Stomach smooth muscle (tissue), 2 donors: Measurements from ENCODE around the gene PPP1R3D.
"Not testable (repeated sequence)": the region's sequence is repeated elsewhere in the genome, so short reads cannot be mapped to it uniquely, and the experiment has no call there.

Source experiments
- H3K27ac ChIP-seq: one replicate; pipeline ENCODE4 v1.7.0; 2013; ENCODE audit warnings: mild to moderate bottlenecking, low read length, inconsistent platforms
- H3K27me3 ChIP-seq, 2 donors: one replicate each; pipeline ENCODE4 v1.7.0; 2013; ENCODE audit warnings: low read length in 2 of 2; ENCODE audit not compliant: insufficient read depth in 2 of 2, control insufficient read depth in 1 of 2
- H3K36me3 ChIP-seq, 2 donors: one replicate each; pipeline ENCODE4 v1.7.0; 2013; ENCODE audit warnings: low read length in 2 of 2; ENCODE audit not compliant: control insufficient read depth in 2 of 2, insufficient read depth in 2 of 2
- H3K4me1 ChIP-seq: one replicate; pipeline ENCODE4 v1.7.0; 2013; ENCODE audit warnings: low read length; ENCODE audit not compliant: control insufficient read depth, insufficient read depth
- H3K4me3 ChIP-seq, 2 donors: one replicate each; pipeline ENCODE4 v1.7.0; 2013; ENCODE audit warnings: low read length in 2 of 2
- H3K9ac ChIP-seq, 2 donors: one replicate each; pipeline ENCODE4 v1.7.0; 2013; ENCODE audit warnings: low read length in 2 of 2, mild to moderate bottlenecking in 1 of 2
- H3K9me3 ChIP-seq, 2 donors: one replicate each; pipeline ENCODE4 v1.7.0; 2013; ENCODE audit warnings: low read length in 2 of 2; ENCODE audit not compliant: control insufficient read depth in 2 of 2
- donor health status: healthy.
- donor health status: Pancreatic carcinoma.

PPP1R3D gene

GRCh38 chr20:59971428-59971827 is 31.3 kb upstream of the PPP1R3D start:
- no peaks in the 10 kb centered on the region for H3K9me3 ChIP-seq
- H3K27me3 ChIP-seq: no peaks in the 10 kb centered on the region
- H3K9ac ChIP-seq: no peak overlapping the region
- H3K36me3 ChIP-seq: no peaks in the 10 kb centered on the region
- H3K27ac ChIP-seq: no peak overlapping the region
- H3K4me1 ChIP-seq: no peaks in the 10 kb centered on the region
- H3K4me3 ChIP-seq: no peak overlapping the region

GRCh38 chr20:59966428-59966827 is 26.3 kb upstream of the PPP1R3D start:
- Histone ChIP-seq H3K9ac (no peak overlapping the region), H3K4me1 (no peaks in the 10 kb centered on the region), H3K36me3 (no peaks in the 10 kb centered on the region), H3K27ac (no peak overlapping the region), H3K9me3 (no peaks in the 10 kb centered on the region), H3K4me3 (no peak overlapping the region), H3K27me3 (no peaks in the 10 kb centered on the region)

DNA sequence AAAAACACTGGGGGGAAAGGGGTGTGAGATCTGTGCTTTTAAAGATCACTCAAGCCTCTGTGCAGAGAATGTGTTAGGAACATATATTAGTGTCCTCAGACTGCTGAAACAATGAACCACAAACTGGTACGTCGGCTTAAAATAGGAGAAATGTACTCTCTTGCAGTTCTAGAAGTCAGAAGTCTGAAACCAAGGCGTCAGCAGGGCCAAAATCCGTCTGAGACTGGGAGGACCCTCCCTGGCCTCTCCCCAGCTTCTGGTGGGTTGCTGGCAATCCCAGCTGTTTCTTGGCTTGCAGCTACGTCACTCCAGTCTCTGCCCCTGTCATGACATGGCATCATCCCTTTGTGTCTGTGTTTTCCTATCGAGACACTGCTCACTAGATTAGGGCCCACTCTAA is 22.1 kb upstream of the PPP1R3D start:
- Histone ChIP-seq H3K9ac (no peak overlapping the region), H3K27ac (no peak overlapping the region), H3K27me3 (no peaks in the 10 kb centered on the region), H3K4me3 (no peak overlapping the region), H3K36me3 (peaks cover 0 to 5% of the 10 kb centered on the region in 2 donors), H3K4me1 (no peaks in the 10 kb centered on the region), H3K9me3 (no peaks in the 10 kb centered on the region)

DNA sequence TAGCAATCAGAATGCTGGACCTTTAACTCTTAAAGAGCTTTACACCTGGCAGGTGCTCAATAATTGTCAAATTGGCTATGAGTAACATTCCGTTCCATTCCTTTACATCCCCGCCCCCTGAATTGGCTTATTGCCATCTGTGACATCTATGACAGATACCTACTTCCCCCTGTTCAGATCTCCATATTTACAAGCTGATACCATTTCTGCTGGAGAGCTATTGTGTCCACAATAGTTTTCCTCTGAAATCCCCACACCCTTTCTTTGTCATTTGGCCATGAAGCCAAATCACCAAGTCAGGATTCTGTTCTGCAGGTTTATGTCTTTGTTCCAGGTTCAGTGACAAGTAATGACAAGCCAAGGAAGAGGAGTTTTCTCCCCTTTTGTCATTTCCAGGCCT is 21.3 kb upstream of the PPP1R3D start:
- H3K36me3 ChIP-seq: peaks cover 0 to 5% of the 10 kb centered on the region in 2 donors
- no peak overlapping the region for H3K27ac ChIP-seq
- H3K4me3 ChIP-seq: no peak overlapping the region

GRCh38 chr20:59958626-59959025 is 18.5 kb upstream of the PPP1R3D start:
- H3K36me3 ChIP-seq: peaks cover 0 to 5% of the 10 kb centered on the region in 2 donors
- H3K27me3 ChIP-seq: no peaks in the 10 kb centered on the region
- no peaks in the 10 kb centered on the region for H3K9me3 ChIP-seq
- H3K27ac ChIP-seq: no peak overlapping the region
- H3K4me3 ChIP-seq: no peak overlapping the region
- H3K4me1 ChIP-seq: no peaks in the 10 kb centered on the region
- no peak overlapping the region for H3K9ac ChIP-seq

More for the DNA sequence above, 21.3 kb upstream of the PPP1R3D start:
- Histone ChIP-seq H3K27me3 (no peaks in the 10 kb centered on the region), H3K9ac (no peak overlapping the region), H3K4me1 (no peaks in the 10 kb centered on the region), H3K9me3 (no peaks in the 10 kb centered on the region)

GRCh38 chr20:59958123-59958522 is 18.0 kb upstream of the PPP1R3D start, which contains the start of gene CDH26:
TSS of gene CDH26 (plus strand) at chr20:59958423. CDS start at chr20:59958727, 304 bp downstream.
- Histone ChIP-seq H3K27ac (no peak within 1 kb of the TSS), H3K9ac (no peak within 1 kb of the TSS), H3K4me3 (no peak within 1 kb of the TSS), H3K36me3 (peaks cover 0 to 5% of the 10 kb centered on the region in 2 donors), H3K27me3 (no peaks in the 10 kb centered on the region), H3K9me3 (no peaks in the 10 kb centered on the region), H3K4me1 (no peaks in the 10 kb centered on the region)

DNA sequence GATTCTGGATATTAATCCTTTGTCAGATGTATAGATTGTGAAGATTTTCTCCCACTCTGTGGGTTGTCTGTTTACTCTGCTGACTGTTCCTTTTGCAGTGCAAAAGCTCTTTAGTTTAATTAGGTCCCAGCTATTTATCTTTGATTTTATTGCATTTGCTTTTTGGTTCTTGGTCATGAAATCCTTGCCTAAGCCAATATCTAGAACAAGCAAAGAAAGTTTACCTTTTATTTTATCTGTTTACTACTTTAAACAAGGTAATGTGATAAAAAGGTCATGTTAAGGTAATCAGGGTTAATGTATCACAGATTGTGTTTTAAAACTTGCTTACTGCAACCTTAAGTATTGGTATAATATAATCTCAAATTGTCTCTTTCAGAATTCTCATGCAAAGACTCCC is 17.5 kb upstream of the PPP1R3D start:
- not testable (repeated sequence) for H3K27ac ChIP-seq, H3K9me3 ChIP-seq, H3K36me3 ChIP-seq, H3K27me3 ChIP-seq, H3K9ac ChIP-seq, H3K4me1 ChIP-seq, H3K4me3 ChIP-seq

DNA sequence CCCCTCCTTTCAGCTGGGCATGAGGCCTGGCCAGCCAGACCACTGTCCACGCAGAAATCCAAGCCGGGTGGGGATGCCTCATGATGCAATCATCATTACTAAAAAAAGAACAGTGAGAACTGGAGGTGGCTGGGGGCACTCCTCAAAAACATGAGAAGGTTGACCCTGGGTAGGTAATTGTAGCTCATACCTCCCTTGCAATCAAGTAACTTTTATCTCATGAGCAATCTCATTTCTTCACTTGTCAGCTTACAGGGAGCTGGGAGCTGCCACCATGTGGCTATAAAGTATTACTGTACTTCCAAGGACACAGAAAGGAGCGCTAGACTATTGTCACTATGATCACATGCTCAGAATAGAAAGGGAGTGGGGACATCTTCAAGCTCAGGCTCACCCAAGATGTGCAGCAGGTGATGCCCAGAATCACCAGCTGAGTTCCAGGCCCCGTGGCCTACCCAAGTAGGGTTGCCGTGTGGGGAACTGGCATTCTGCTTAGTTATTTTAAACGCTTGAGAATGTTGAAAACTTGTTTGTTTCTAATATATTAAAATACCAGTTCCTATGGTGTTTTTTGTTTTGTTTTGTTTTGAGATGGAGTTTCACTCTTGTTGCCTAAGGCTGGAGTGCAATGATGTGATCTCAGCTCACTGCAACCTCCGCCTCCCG is 15.2 kb upstream of the PPP1R3D start:
- no peaks in the 10 kb centered on the region for H3K27me3 ChIP-seq
- H3K4me3 ChIP-seq: no peak overlapping the region
- H3K36me3 ChIP-seq: peaks cover 0 to 7% of the 10 kb centered on the region in 2 donors
- H3K4me1 ChIP-seq: no peaks in the 10 kb centered on the region
- H3K9me3 ChIP-seq: no peaks in the 10 kb centered on the region
- H3K27ac ChIP-seq: no peak overlapping the region
- no peak overlapping the region for H3K9ac ChIP-seq

DNA sequence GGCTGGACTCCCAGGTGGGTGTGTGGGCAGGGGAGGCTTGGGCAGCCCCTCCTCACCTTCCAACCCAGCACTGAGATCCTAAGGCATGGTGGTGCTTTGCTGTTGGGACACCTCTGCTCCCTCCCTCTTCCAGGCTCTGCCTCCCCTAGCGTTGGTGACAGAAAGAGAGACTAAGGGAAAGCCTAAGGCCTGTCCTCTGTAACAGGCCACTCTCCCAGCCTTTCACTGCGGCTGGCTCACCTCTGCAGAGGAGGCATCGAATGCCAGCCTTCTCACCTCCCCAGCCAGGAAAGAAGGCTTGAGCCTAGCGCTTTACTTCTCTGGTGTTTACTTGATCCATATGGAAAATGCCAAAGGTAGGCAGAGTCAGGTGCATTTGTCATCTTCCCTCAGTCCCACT is 14.6 kb upstream of the PPP1R3D start:
- H3K27me3 ChIP-seq: no peaks in the 10 kb centered on the region
- H3K36me3 ChIP-seq: peaks cover 0 to 7% of the 10 kb centered on the region in 2 donors
- no peak overlapping the region for H3K27ac ChIP-seq
- no peaks in the 10 kb centered on the region for H3K4me1 ChIP-seq
- no peak overlapping the region for H3K9ac ChIP-seq
- H3K4me3 ChIP-seq: no peak overlapping the region
- H3K9me3 ChIP-seq: no peaks in the 10 kb centered on the region

GRCh38 chr20:59949911-59950310 is 9.8 kb upstream of the PPP1R3D start:
- no peak overlapping the region for H3K4me3 ChIP-seq
- no peaks in the 10 kb centered on the region for H3K27me3 ChIP-seq
- H3K36me3 ChIP-seq: peaks cover 0 to 4% of the 10 kb centered on the region in 2 donors
- no peaks in the 10 kb centered on the region for H3K9me3 ChIP-seq
- H3K9ac ChIP-seq: no peak overlapping the region
- no peaks in the 10 kb centered on the region for H3K4me1 ChIP-seq
- H3K27ac ChIP-seq: no peak overlapping the region

- no peaks in the 10 kb centered on the region for H3K4me1 ChIP-seq
- peaks cover 6 to 8% of the 10 kb centered on the region in 2 donors for H3K36me3 ChIP-seq
- no peaks in the 10 kb centered on the region for H3K9me3 ChIP-seq
- H3K27me3 ChIP-seq: no peaks in the 10 kb centered on the region
- H3K27ac ChIP-seq: no peak overlapping the region
- H3K9ac ChIP-seq: no peak overlapping the region
- no peak overlapping the region for H3K4me3 ChIP-seq
These were observed 9.0 kb upstream of the PPP1R3D start for GRCh38 chr20:59948828-59949720.
